SIG-M5 treated with dmso at 0.1 percent for 504 hours (cell line): ENCODE data around the gene TMC1.
"Not testable (repeated sequence)": the region's sequence is repeated elsewhere in the genome, so short reads cannot be mapped to it uniquely, and the experiment has no call there.

ENCODE experiments used
- DNase-seq: peaks from one replicate; lab custom pipeline; 2025; ENCODE audit not compliant: unreplicated experiment; lab: John Stamatoyannopoulos, UW

Gene TMC1

DNA sequence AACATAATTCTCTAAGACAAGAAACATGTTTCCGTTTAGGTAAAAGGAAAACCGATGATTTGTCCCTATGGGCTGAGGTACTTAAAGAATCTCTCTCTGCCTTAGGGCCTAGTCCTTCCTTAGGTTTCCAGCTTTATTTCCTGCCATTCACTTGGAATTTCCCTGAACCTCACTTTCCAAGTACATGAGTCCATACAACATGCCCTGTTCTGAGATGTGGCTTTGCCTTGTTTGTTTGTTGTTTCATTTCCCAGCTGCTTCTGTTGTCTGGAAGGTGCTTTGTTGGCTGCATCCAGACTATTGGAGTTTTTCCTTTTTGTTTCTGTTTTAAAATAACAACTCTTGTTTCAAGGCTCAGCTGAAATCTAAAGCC, 336.2 kb downstream of the TMC1 start:
- DNase-seq: no peak

GRCh38 chr9:72858089-72858912, 336.9 kb downstream of the TMC1 start:
- DNase-seq: no peak

- DNase-seq: not testable (repeated sequence)
Observed at GRCh38 chr9:72862788-72863187, 341.4 kb downstream of the TMC1 start.

GRCh38 chr9:72863456-72864094, 342.2 kb downstream of the TMC1 start:
- DNase-seq: no peak

GRCh38 chr9:72864327-72864726, 342.9 kb downstream of the TMC1 start:
- DNase-seq: no peak

GRCh38 chr9:72871685-72872084, 350.3 kb downstream of the TMC1 start:
- peak; percentile 3 for DNase-seq

- no peak for DNase-seq
Observed at GRCh38 chr9:72872718-72873117, 351.3 kb downstream of the TMC1 start.

DNA sequence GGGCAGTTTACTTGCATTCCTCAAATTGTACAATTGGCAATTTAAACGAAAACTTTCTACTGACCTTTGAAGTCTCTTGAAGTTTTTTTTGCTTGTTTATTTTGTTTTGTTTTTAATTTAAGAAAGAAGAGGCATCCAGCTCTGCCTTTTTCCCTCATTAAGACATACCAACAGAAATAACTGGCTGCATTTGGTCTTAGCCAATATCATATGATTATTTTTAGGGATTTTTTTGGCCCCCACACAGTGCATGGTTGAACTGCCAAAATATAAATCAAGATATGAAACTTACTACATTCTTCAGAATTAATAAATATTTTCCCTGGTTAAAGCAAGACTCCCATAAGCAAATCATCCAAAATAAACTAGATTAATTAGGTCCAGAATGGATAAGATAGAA, 352.0 kb downstream of the TMC1 start:
- no peak for DNase-seq

GRCh38 chr9:72874344-72874743, 352.9 kb downstream of the TMC1 start:
- no peak for DNase-seq

GRCh38 chr9:72875221-72875620, 353.8 kb downstream of the TMC1 start:
- no peak for DNase-seq

DNA sequence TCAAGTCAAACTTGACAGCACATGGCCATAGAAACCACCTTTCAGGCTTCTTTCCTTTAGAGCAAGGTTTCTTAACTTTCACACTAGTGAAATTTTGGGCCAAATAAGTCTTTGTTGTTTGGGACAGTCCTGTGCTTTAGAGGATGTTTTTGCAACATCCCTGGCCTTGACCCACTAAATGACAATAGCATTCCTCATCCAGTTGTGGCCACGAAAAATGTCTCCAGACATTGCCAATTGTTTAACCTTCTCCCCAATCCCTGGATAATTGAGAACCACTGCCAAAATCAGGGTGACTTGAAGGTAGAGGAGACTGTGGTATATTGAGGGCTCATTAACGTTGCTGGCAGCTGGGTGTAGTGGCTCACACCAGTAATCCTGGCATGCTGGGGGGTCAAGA, 359.4 kb downstream of the TMC1 start:
- no peak for DNase-seq

DNA sequence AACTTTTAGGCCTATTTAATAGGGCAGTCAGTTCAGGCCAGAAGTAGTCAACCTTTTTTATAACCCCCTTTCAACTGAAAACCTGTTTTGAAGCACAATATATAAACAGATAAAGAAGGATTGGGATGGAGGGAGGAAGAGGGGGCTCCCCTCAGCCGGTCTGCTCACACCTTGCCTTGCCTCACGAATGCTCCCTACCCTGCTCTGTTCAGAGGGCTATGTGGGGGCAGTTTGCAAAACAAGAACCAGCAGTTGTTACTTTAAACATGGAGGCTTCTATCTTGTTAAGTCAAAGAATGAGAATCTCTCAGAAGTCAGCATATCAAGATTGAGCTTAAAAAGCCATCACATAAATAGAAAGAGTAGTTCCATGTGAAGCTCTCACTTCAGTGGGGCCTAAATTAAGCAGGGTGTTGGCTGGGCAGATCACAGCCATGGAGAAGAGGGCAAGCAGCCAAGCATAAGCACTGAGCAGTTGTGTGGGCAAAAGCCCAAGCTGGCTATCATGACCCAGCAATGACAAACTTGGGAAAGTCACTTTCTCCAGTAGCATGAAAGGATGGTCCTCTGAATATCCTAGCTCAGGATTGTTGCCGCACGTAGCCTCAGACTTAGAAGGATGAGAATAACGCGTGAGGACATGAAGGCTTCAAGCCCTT, 360.8 kb downstream of the TMC1 start:
- no peak for DNase-seq

DNA sequence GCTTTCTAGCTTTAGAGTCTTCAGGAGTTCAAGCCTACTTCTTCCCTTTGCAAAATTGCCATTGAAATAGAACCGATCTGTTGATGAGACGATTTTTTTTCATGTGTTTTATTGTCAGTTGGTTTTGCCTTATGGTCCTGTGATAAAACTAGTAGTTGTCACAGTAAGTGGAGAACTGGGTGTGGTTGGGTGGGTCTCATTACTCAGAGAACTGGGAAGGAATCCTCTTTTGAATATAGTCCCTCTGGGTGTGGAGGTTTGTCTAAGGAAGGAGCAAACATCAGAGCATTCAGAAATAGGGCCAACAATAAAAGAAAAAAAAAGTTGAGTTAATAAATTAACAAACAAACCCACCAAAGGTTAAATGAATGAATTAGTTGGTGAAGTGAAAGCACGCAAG, 362.5 kb downstream of the TMC1 start:
- DNase-seq: no peak

GRCh38 chr9:72884508-72884907, 363.1 kb downstream of the TMC1 start:
- DNase-seq: no peak
